IMR-90 (cell line): ENCODE data around the gene ANKRD63. TPM values are rescaled to one million over a fixed set of nuclear protein-coding genes. Genes with fewer than 3 reads are reported as not detected.

Experiments
- ATAC-seq: fragments of 200-7000 bp; cut with Tn5 transposase; 2 replicates; pipeline ENCODE4 v1.9.1; 2020; ENCODE audit warnings: low read depth, mild to moderate bottlenecking, moderate library complexity
- BruUV-seq: library from RNA; stranded (reverse); fragments of 400-500 nt; replicated peaks from 2 replicates; lab custom pipeline; 2021; lab: Mats Ljungman, UMichigan
- CTCF ChIA-PET: fragments of 300-600 bp; formaldehyde crosslinking; extraction: SDS; loops from one replicate; lab custom pipeline; 2021; ENCODE audit warnings: antibody characterized with exemption; lab: Yijun Ruan, JAX
- POLR2A ChIA-PET: fragments of 300-600 bp; sonication (Branson Sonifier 250); formaldehyde crosslinking; loops from one replicate; lab custom pipeline; 2022; ENCODE audit warnings: antibody characterized with exemption; ENCODE audit not compliant: unreplicated experiment; lab: Charles Lee
- DNase-seq: peaks from one replicate; pipeline ENCODE4 v3.0.0; 2013
- H2AFZ ChIP-seq: replicated peaks from 2 replicates; pipeline ENCODE3; 2013; ENCODE audit warnings: low read length, mild to moderate bottlenecking; ENCODE audit not compliant: poor library complexity
- H2AK5ac ChIP-seq: 2 replicates; pipeline ENCODE4 v1.6.1; 2013; ENCODE audit warnings: low read depth, low read length, inconsistent platforms
- H2AK9ac ChIP-seq: replicated peaks from 2 replicates; pipeline ENCODE3; 2013; ENCODE audit warnings: mild to moderate bottlenecking, low read depth, low read length, moderate library complexity; ENCODE audit not compliant: poor library complexity
- H2BK120ac ChIP-seq: 2 replicates; pipeline ENCODE4 v1.6.1; 2013; ENCODE audit warnings: low read depth, low read length, inconsistent platforms
- H2BK15ac ChIP-seq: 3 replicates; pipeline ENCODE4 v1.6.1; 2013; ENCODE audit warnings: low read depth, low read length, inconsistent platforms
- H2BK20ac ChIP-seq: 2 replicates; pipeline ENCODE4 v1.6.1; 2013; ENCODE audit warnings: low read depth, mild to moderate bottlenecking, inconsistent platforms, low read length, moderate library complexity
- H2BK5ac ChIP-seq: 2 replicates; pipeline ENCODE4 v1.6.1; 2013; ENCODE audit warnings: mild to moderate bottlenecking, low read depth, low read length, inconsistent platforms; ENCODE audit not compliant: poor library complexity, severe bottlenecking
- H3K14ac ChIP-seq: replicated peaks from 2 replicates; pipeline ENCODE4 v1.6.1; 2013; ENCODE audit warnings: low read depth, low read length, inconsistent platforms
- H3K18ac ChIP-seq: 2 replicates; pipeline ENCODE4 v1.6.1; 2013; ENCODE audit warnings: low read depth, low read length, control low read depth
- H3K23ac ChIP-seq: 2 replicates; pipeline ENCODE4 v1.6.1; 2013; ENCODE audit warnings: low read depth, low read length, inconsistent platforms
- H3K27ac ChIP-seq: 2 replicates; pipeline ENCODE4 v1.5.1; 2013; ENCODE audit warnings: mild to moderate bottlenecking, control low read depth, low read length; ENCODE audit not compliant: insufficient read depth
- H3K27me3 ChIP-seq: 2 replicates; pipeline ENCODE4 v1.6.1; 2013; ENCODE audit warnings: low read length; ENCODE audit not compliant: control insufficient read depth, insufficient read depth
- H3K36me3 ChIP-seq: 2 replicates; pipeline ENCODE4 v1.6.1; 2013; ENCODE audit warnings: low read length, mixed read lengths; ENCODE audit not compliant: control insufficient read depth, insufficient read depth
- H3K4ac ChIP-seq: 2 replicates; pipeline ENCODE4 v1.6.1; 2013; ENCODE audit warnings: low read depth, low read length, inconsistent platforms
- H3K4me1 ChIP-seq: 2 replicates; pipeline ENCODE4 v1.6.1; 2013; ENCODE audit warnings: low read length, mixed read lengths; ENCODE audit not compliant: control insufficient read depth, insufficient read depth
- H3K4me2 ChIP-seq: 2 replicates; pipeline ENCODE4 v1.6.1; 2013; ENCODE audit warnings: low read depth, mild to moderate bottlenecking, control low read depth, low read length, moderate library complexity
- H3K4me3 ChIP-seq: 2 replicates; pipeline ENCODE4 v1.5.1; 2013; ENCODE audit warnings: low read depth, mild to moderate bottlenecking, control low read depth, low read length, moderate library complexity; ENCODE audit not compliant: insufficient read depth
- H3K56ac ChIP-seq: 2 replicates; pipeline ENCODE4 v1.6.1; 2013; ENCODE audit warnings: low read length, inconsistent platforms; ENCODE audit not compliant: insufficient read depth; ENCODE audit errors: extremely low read depth
- H3K79me1 ChIP-seq, 2 experiments: 2 replicates each; pipeline ENCODE4 v1.6.1; 2013; ENCODE audit warnings: low read length in 2 of 2, inconsistent platforms in 1 of 2, low read depth in 1 of 2
- H3K9ac ChIP-seq: 2 replicates; pipeline ENCODE4 v1.6.1; 2013; ENCODE audit warnings: low read depth, low read length, control low read depth
- H3K9me1 ChIP-seq: 2 replicates; pipeline ENCODE4 v1.6.1; 2013; ENCODE audit warnings: low read length, inconsistent platforms; ENCODE audit not compliant: insufficient read depth
- H3K9me3 ChIP-seq: 2 replicates; pipeline ENCODE4 v1.6.1; 2013; ENCODE audit warnings: low read length; ENCODE audit not compliant: control insufficient read depth, insufficient read depth
- H4K20me1 ChIP-seq: 2 replicates; pipeline ENCODE4 v1.6.1; 2013; ENCODE audit warnings: low read length, inconsistent platforms; ENCODE audit not compliant: insufficient read depth
- H4K5ac ChIP-seq: 2 replicates; pipeline ENCODE4 v1.6.1; 2013; ENCODE audit warnings: mild to moderate bottlenecking, low read depth, low read length, control low read depth
- H4K8ac ChIP-seq, 2 experiments: 2 replicates each; pipeline ENCODE4 v1.6.1; 2013; ENCODE audit warnings: low read depth in 2 of 2, low read length in 2 of 2, control low read depth in 1 of 2, inconsistent platforms in 1 of 2
- H4K91ac ChIP-seq: 2 replicates; pipeline ENCODE4 v1.6.1; 2013; ENCODE audit warnings: low read depth, low read length, inconsistent platforms; ENCODE audit not compliant: insufficient read depth
- BHLHE40 ChIP-seq: fragments of 150-350 bp; IDR thresholded peaks from 2 replicates; pipeline ENCODE4 v1.6.1; 2016; ENCODE audit warnings: mild to moderate bottlenecking, low read depth, low read length
- CEBPB ChIP-seq: IDR thresholded peaks from 2 replicates; pipeline ENCODE4 v1.6.1; 2012; ENCODE audit warnings: low read depth, low read length, improper control_type of control experiment
- CHD1 ChIP-seq: IDR thresholded peaks from 2 replicates; pipeline ENCODE4 v1.6.1; 2012; ENCODE audit warnings: low read depth, low read length, improper control_type of control experiment
- FOS ChIP-seq: fragments of 150-350 bp; IDR thresholded peaks from 2 replicates; pipeline ENCODE4 v1.6.1; 2016; ENCODE audit warnings: low read depth, low read length
- MAFK ChIP-seq: IDR thresholded peaks from 2 replicates; pipeline ENCODE4 v1.6.1; 2012; ENCODE audit warnings: low read depth, low read length, improper control_type of control experiment
- MAZ ChIP-seq: IDR thresholded peaks from 2 replicates; pipeline ENCODE4 v1.6.1; 2012; ENCODE audit warnings: low read depth, mild to moderate bottlenecking, low read length, improper control_type of control experiment, moderate library complexity, borderline replicate concordance
- MXI1 ChIP-seq: IDR thresholded peaks from 2 replicates; pipeline ENCODE4 v1.6.1; 2012; ENCODE audit warnings: low read depth, mild to moderate bottlenecking, low read length, moderate library complexity, borderline replicate concordance
- NFE2L2 ChIP-seq: fragments of 150-350 bp; IDR thresholded peaks from 2 replicates; pipeline ENCODE4 v1.6.1; 2016; ENCODE audit warnings: low read depth, mild to moderate bottlenecking, low read length
- RAD21 ChIP-seq: IDR thresholded peaks from 2 replicates; pipeline ENCODE4 v1.6.1; 2012; ENCODE audit warnings: low read length, improper control_type of control experiment
- RCOR1 ChIP-seq: IDR thresholded peaks from 2 replicates; pipeline ENCODE4 v1.6.1; 2012; ENCODE audit warnings: mild to moderate bottlenecking, low read length, improper control_type of control experiment; ENCODE audit not compliant: insufficient replicate concordance
- RFX5 ChIP-seq: IDR thresholded peaks from 2 replicates; pipeline ENCODE4 v1.8.0; 2012; ENCODE audit warnings: low read depth, mild to moderate bottlenecking, low read length, moderate library complexity
- SMC3 ChIP-seq: fragments of 150-350 bp; IDR thresholded peaks from 2 replicates; pipeline ENCODE4 v1.6.1; 2016; ENCODE audit warnings: low read depth, mild to moderate bottlenecking, antibody characterized with exemption, low read length, moderate library complexity
- WGBS, 2 experiments: methylation state at CpG; one replicate each; pipeline versions ENCODE4 v1.1.5 to v1.1.7; 2013; ENCODE audit warnings: missing lambda C conversion rate in 2 of 2; ENCODE audit not compliant: insufficient read length in 1 of 2; ENCODE audit errors: extremely low coverage in 2 of 2; 5-methylcytosine and 5-hydroxymethylcytosine counted together
- dilution Hi-C: fragments of 300-500 bp; cut with HindIII; formaldehyde crosslinking; loops from one replicate; pipeline ENCODE4 v1.14.3; 2018; ENCODE audit warnings: low sequenced_read_pairs; ENCODE audit not compliant: unreplicated experiment
- in situ Hi-C: fragments of 300-500 bp; cut with MboI; formaldehyde crosslinking; loops from 3 replicates; pipeline ENCODE4 v1.14.3; 2019; ENCODE audit warnings: low sequenced_read_pairs, inconsistent platforms, mixed read lengths
- intact Hi-C: fragments of 100-400 bp; cut with micrococcal nuclease; formaldehyde crosslinking; loops from 2 replicates; pipeline ENCODE4 v1.10.0; 2022
- polyA plus RNA-seq, 3 experiments: library from polyadenylated mRNA; depleted of rRNA; stranded (reverse); fragments of >200 nt; gene quantifications; 2 replicates each; pipeline ENCODE4 v1.2.3, GENCODE V29; 2012; ENCODE audit warnings: low replicate concordance in 1 of 3
- total RNA-seq: library from RNA; depleted of rRNA; stranded (reverse); fragments of >200 nt; gene quantifications from 2 replicates; pipeline ENCODE4 v1.2.3, GENCODE V29; 2012
- TF ChIP-seq, protein P1 (sequence below): conservative IDR thresholded peaks from 2 replicates; pipeline ENCODE4 v1.5.1; 2012; ENCODE audit warnings: mild to moderate bottlenecking, low read depth, low read length, improper control_type of control experiment
- TF ChIP-seq, protein P2 (sequence below): fragments of 150-350 bp; IDR thresholded peaks from 2 replicates; pipeline ENCODE4 v1.6.1; 2016; ENCODE audit warnings: low read depth, mild to moderate bottlenecking, low read length, moderate library complexity, borderline replicate concordance
- TF ChIP-seq, protein P3 (sequence below): fragments of 150-350 bp; IDR thresholded peaks from 2 replicates; pipeline ENCODE4 v1.6.1; 2017; ENCODE audit warnings: mild to moderate bottlenecking, antibody characterized with exemption, low read length, low read depth

Gene ANKRD63
- total and polyA plus RNA-seq, 2 of the 4 experiments (the other 2 are of a cell fraction), result not detected

DNA sequence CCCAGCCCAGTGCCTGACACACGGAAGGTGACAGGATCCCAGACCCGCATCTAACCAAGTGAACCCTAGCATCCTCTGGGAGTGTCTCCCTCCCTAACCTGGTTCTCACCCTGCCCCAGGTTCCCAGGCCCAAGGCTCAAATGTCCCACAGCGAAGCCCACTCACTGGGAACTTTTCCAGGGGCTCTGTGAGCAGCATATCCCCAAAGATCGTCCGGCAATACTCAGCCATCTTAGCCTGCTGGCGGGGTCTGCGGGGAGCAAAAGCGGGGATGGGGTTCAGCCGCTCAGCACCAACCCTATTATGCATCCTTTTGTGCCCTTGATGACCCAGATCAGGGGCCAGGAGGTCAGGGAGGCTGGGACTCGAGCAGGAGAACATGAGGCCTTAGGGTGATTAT is 14.5 kb upstream of the ANKRD63 start:
- peaks cover 8% of the 10 kb centered on the region for H3K9me3 ChIP-seq
- H3K4me1 ChIP-seq, result no peaks in the 10 kb centered on the region
- no peak overlapping the region for H2BK5ac ChIP-seq
- no peaks in the 10 kb centered on the region for H3K79me1 ChIP-seq
- H3K18ac ChIP-seq, result no peak overlapping the region
- H3K4me3 ChIP-seq, result no peak overlapping the region
- H4K20me1 ChIP-seq, result no peaks in the 10 kb centered on the region
- H2BK120ac ChIP-seq, result no peak overlapping the region
- no peaks in the 10 kb centered on the region for H3K36me3 ChIP-seq
- in situ Hi-C loops, result no loop called here
- DNase-seq (no peak), ATAC-seq (no peak)
- H3K23ac ChIP-seq, result no peak overlapping the region
- H3K9ac ChIP-seq, result no peak overlapping the region
- BruUV-seq, result no TSS peak
- dilution Hi-C loops, result no loop called here
- H4K91ac ChIP-seq, result no peak overlapping the region
- no peak overlapping the region for H3K14ac ChIP-seq
- H3K27ac ChIP-seq, result no peak overlapping the region
- H2AK5ac ChIP-seq, result no peak overlapping the region
- TF ChIP-seq RCOR1 (no peak), MXI1 (no peak), FOS (no peak), RFX5 (no peak), RAD21 (no peak), BHLHE40 (no peak), MAZ (no peak), CHD1 (no peak), MAFK (no peak), SMC3 (no peak), NFE2L2 (no peak), CEBPB (no peak)
- TF ChIP-seq, protein P1, sequence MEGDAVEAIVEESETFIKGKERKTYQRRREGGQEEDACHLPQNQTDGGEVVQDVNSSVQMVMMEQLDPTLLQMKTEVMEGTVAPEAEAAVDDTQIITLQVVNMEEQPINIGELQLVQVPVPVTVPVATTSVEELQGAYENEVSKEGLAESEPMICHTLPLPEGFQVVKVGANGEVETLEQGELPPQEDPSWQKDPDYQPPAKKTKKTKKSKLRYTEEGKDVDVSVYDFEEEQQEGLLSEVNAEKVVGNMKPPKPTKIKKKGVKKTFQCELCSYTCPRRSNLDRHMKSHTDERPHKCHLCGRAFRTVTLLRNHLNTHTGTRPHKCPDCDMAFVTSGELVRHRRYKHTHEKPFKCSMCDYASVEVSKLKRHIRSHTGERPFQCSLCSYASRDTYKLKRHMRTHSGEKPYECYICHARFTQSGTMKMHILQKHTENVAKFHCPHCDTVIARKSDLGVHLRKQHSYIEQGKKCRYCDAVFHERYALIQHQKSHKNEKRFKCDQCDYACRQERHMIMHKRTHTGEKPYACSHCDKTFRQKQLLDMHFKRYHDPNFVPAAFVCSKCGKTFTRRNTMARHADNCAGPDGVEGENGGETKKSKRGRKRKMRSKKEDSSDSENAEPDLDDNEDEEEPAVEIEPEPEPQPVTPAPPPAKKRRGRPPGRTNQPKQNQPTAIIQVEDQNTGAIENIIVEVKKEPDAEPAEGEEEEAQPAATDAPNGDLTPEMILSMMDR, result no peak
- TF ChIP-seq, protein P2, sequence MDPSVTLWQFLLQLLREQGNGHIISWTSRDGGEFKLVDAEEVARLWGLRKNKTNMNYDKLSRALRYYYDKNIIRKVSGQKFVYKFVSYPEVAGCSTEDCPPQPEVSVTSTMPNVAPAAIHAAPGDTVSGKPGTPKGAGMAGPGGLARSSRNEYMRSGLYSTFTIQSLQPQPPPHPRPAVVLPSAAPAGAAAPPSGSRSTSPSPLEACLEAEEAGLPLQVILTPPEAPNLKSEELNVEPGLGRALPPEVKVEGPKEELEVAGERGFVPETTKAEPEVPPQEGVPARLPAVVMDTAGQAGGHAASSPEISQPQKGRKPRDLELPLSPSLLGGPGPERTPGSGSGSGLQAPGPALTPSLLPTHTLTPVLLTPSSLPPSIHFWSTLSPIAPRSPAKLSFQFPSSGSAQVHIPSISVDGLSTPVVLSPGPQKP, result no peak
- TF ChIP-seq, protein P3, sequence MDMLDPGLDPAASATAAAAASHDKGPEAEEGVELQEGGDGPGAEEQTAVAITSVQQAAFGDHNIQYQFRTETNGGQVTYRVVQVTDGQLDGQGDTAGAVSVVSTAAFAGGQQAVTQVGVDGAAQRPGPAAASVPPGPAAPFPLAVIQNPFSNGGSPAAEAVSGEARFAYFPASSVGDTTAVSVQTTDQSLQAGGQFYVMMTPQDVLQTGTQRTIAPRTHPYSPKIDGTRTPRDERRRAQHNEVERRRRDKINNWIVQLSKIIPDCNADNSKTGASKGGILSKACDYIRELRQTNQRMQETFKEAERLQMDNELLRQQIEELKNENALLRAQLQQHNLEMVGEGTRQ, result no peak
- H3K27me3 ChIP-seq, result peaks cover 75% of the 10 kb centered on the region
- no peak overlapping the region for H4K8ac ChIP-seq
- H2BK20ac ChIP-seq, result no peak overlapping the region
- no peak overlapping the region for H2AFZ ChIP-seq
- ChIA-PET CTCF (no interaction called here), POLR2A (no interaction called here)
- H2BK15ac ChIP-seq, result no peak overlapping the region
- no peak overlapping the region for H4K5ac ChIP-seq
- no peak overlapping the region for H3K4me2 ChIP-seq
- no peak overlapping the region for H3K4ac ChIP-seq
- H3K56ac ChIP-seq, result no peak overlapping the region
- no peak overlapping the region for H2AK9ac ChIP-seq
- H3K9me1 ChIP-seq, result no peaks in the 10 kb centered on the region
- intact Hi-C loops, result no loop called here
- 97% methylated on average over 5 of the region's 10 CpGs; no CpG with 5 or more reads in 1 of the 2 experiments for WGBS, 2 experiments
